Lung microvascular endothelial cell (primary cell): ENCODE results near the gene OR51B4. TPM values are rescaled to one million over a fixed set of nuclear protein-coding genes. Genes with fewer than 3 reads are reported as not detected.
"Not testable (repeated sequence)": the region's sequence is repeated elsewhere in the genome, so short reads cannot be mapped to it uniquely, and the experiment has no call there.

Source experiments
- DNase-seq, 2 donors: peaks; one replicate each; pipeline versions ENCODE4 v3.0.0 to v3.0.0-alpha.2; 2010; ENCODE audit warnings: low read depth in 2 of 2
- total RNA-seq: library from RNA; depleted of rRNA; stranded (reverse); fragments of >200 nt; gene quantifications from 2 replicates; pipeline ENCODE4 v1.2.1, GENCODE V29; 2014

The OR51B4 gene
- total RNA-seq, 1 donor from 2014 or later = not detected

- not testable (repeated sequence) for DNase-seq
Observed at GRCh38 chr11:5294342-5294995, 7.3 kb downstream of the OR51B4 start.

GRCh38 chr11:5293028-5293427 lies 8.7 kb downstream of the OR51B4 start:
- DNase-seq = no peak

- DNase-seq = peak; percentile 21 to 50
Observed at GRCh38 chr11:5291207-5291838, 10.4 kb downstream of the OR51B4 start.

- no peak for DNase-seq
Observed at GRCh38 chr11:5290106-5290505, 11.6 kb downstream of the OR51B4 start.

GRCh38 chr11:5289696-5290095 lies 12.1 kb downstream of the OR51B4 start:
- DNase-seq = no peak

GRCh38 chr11:5288906-5289550 lies 12.7 kb downstream of the OR51B4 start:
- no peak for DNase-seq

GRCh38 chr11:5288108-5288905 lies 13.4 kb downstream of the OR51B4 start:
- DNase-seq = no peak

- DNase-seq = no peak
Observed at GRCh38 chr11:5286901-5287300, 14.8 kb downstream of the OR51B4 start.

GRCh38 chr11:5286351-5286750 lies 15.4 kb downstream of the OR51B4 start:
- DNase-seq = no peak

GRCh38 chr11:5285703-5286340 lies 15.9 kb downstream of the OR51B4 start:
- DNase-seq = peak in 1 of 2 donors; percentile 9

- no peak for DNase-seq
Observed at GRCh38 chr11:5284637-5285036, 17.1 kb downstream of the OR51B4 start.

- DNase-seq = no peak
Observed at GRCh38 chr11:5283882-5284281, 17.9 kb downstream of the OR51B4 start.

GRCh38 chr11:5283086-5283485 lies 18.7 kb downstream of the OR51B4 start:
- no peak for DNase-seq

GRCh38 chr11:5282628-5283027 lies 19.1 kb downstream of the OR51B4 start:
- DNase-seq = no peak

- DNase-seq = no peak
Observed at GRCh38 chr11:5281596-5281995, 20.1 kb downstream of the OR51B4 start.

GRCh38 chr11:5280582-5281102 lies 21.1 kb downstream of the OR51B4 start:
- DNase-seq = peak; percentile 61 to 98

GRCh38 chr11:5279471-5280090 lies 22.2 kb downstream of the OR51B4 start:
- DNase-seq = no peak

- no peak for DNase-seq
Observed at GRCh38 chr11:5277807-5278382, 23.9 kb downstream of the OR51B4 start.

GRCh38 chr11:5276697-5277096 lies 25.0 kb downstream of the OR51B4 start:
- DNase-seq = no peak

GRCh38 chr11:5275369-5276110 lies 26.2 kb downstream of the OR51B4 start:
- no peak for DNase-seq
